HCT116 (cell line): ENCODE measurements around the gene IGLL1. TPM values are rescaled to one million over a fixed set of nuclear protein-coding genes. Genes with fewer than 3 reads are reported as not detected.

Experiments used
- ATAC-seq: fragments of 200-7000 bp; cut with Tn5 transposase; 2 replicates; pipeline ENCODE4 v1.9.1; 2020; ENCODE audit warnings: mild to moderate bottlenecking, moderate library complexity
- BruUV-seq: library from RNA; stranded (reverse); fragments of 400-500 nt; replicated peaks from 2 replicates; lab custom pipeline; 2021; lab: Mats Ljungman, UMichigan
- CTCF ChIA-PET: fragments of 300-600 bp; sonication (Branson Sonifier 250); formaldehyde crosslinking; loops from one replicate; lab custom pipeline; 2021; ENCODE audit warnings: antibody characterized with exemption; lab: Charles Lee
- POLR2A ChIA-PET: fragments of 300-600, 350-600 bp; sonication (Branson Sonifier 250); formaldehyde crosslinking; loops from one replicate; lab custom pipeline; 2021; ENCODE audit warnings: antibody characterized with exemption; lab: Charles Lee
- RAD21 ChIA-PET, 2 experiments: fragments of 300-600 bp; sonication (Branson Sonifier 250); formaldehyde crosslinking; loops; one replicate each; lab custom pipeline; 2023; ENCODE audit warnings: low total read pairs in 2 of 2; ENCODE audit not compliant: uncharacterized antibody in 2 of 2, unreplicated experiment in 2 of 2, low non-redundant PET in 1 of 2; lab: Charles Lee
- DNase-seq: peaks from one replicate; pipeline ENCODE4 v3.0.0-alpha.2; 2010; ENCODE audit warnings: low read depth, low spot score
- H2AFZ ChIP-seq: fragments of 200-600 bp; shearing (Covaris generic), sonication (generic); 2 replicates; pipeline ENCODE4 v1.6.1; 2017; ENCODE audit warnings: low read depth, mixed run types, mixed read lengths, antibody characterized with exemption, low read length; ENCODE audit not compliant: poor library complexity, severe bottlenecking
- H3K27ac ChIP-seq: 2 replicates; pipeline ENCODE4 v1.5.1; 2012; ENCODE audit warnings: low read depth, low read length
- H3K27me3 ChIP-seq: fragments of 200-600 bp; sonication (generic); 2 replicates; pipeline ENCODE4 v1.6.1; 2016; ENCODE audit warnings: mixed run types, low read length, mixed read lengths; ENCODE audit not compliant: insufficient read depth
- H3K36me3 ChIP-seq, 2 experiments: fragments of 200-500 bp in 1 of 2; fragments of 200-600 bp in 1 of 2; sonication (Bioruptor generic) in 1 of 2; sonication (generic) in 1 of 2; 2 replicates each; pipeline versions ENCODE4 v1.5.1 to v1.6.1; 2014 to 2016; ENCODE audit warnings: low read length in 2 of 2, inconsistent platforms in 1 of 2, mixed read lengths in 1 of 2, mixed run types in 1 of 2; ENCODE audit not compliant: insufficient read depth in 2 of 2, control insufficient read depth in 1 of 2
- H3K4me1 ChIP-seq, 2 experiments: fragments of 200-600 bp in 1 of 2; sonication (generic) in 1 of 2; 2 replicates each; pipeline versions ENCODE4 v1.5.1 to v1.6.1; 2012 to 2017; ENCODE audit warnings: low read length in 2 of 2, inconsistent platforms in 1 of 2, mild to moderate bottlenecking in 1 of 2, mixed read lengths in 1 of 2, mixed run types in 1 of 2, moderate library complexity in 1 of 2; ENCODE audit not compliant: insufficient read depth in 2 of 2, control insufficient read depth in 1 of 2
- H3K4me2 ChIP-seq: fragments of 200-600 bp; sonication (generic); 2 replicates; pipeline ENCODE4 v1.6.1; 2017; ENCODE audit warnings: mixed run types, low read length, mixed read lengths
- H3K4me3 ChIP-seq, 2 experiments: fragments of 200-600 bp in 1 of 2; sonication (generic) in 1 of 2; replicated peaks in 1 of 2; 2 replicates each; pipeline ENCODE4 v1.5.1; 2011 to 2016; ENCODE audit warnings: low read length in 2 of 2, control low read depth in 1 of 2, low read depth in 1 of 2, mild to moderate bottlenecking in 1 of 2, mixed read lengths in 1 of 2, mixed run types in 1 of 2
- H3K79me2 ChIP-seq: fragments of 200-600 bp; sonication (generic); 2 replicates; pipeline ENCODE4 v1.6.1; 2017; ENCODE audit warnings: mild to moderate bottlenecking, mixed run types, low read length, moderate library complexity, mixed read lengths; ENCODE audit not compliant: insufficient read depth
- H3K9ac ChIP-seq: fragments of 200-600 bp; sonication (generic); 2 replicates; pipeline ENCODE4 v1.6.1; 2016; ENCODE audit warnings: low read length, mixed read lengths
- H3K9me2 ChIP-seq: fragments of 200-600 bp; sonication (generic), shearing (Covaris generic); 2 replicates; pipeline ENCODE4 v1.6.1; 2017; ENCODE audit warnings: mixed run types, mild to moderate bottlenecking, moderate library complexity; ENCODE audit not compliant: insufficient read depth
- H3K9me3 ChIP-seq, 2 experiments: fragments of 200-500 bp in 1 of 2; fragments of 200-600 bp in 1 of 2; sonication (Bioruptor generic) in 1 of 2; sonication (generic) in 1 of 2; 2 replicates each; pipeline ENCODE4 v1.6.1; 2014 to 2017; ENCODE audit warnings: low read length in 2 of 2, mixed read lengths in 2 of 2, inconsistent platforms in 1 of 2, low read depth in 1 of 2, mild to moderate bottlenecking in 1 of 2, mixed run types in 1 of 2, moderate library complexity in 1 of 2; ENCODE audit not compliant: control insufficient read depth in 1 of 2, insufficient read depth in 1 of 2
- H4K20me1 ChIP-seq: fragments of 200-600 bp; sonication (generic), shearing (Covaris generic); 2 replicates; pipeline ENCODE4 v1.6.1; 2017; ENCODE audit warnings: mixed run types, mild to moderate bottlenecking, moderate library complexity; ENCODE audit not compliant: insufficient read depth
- CBX3 ChIP-seq: IDR thresholded peaks from 2 replicates; pipeline ENCODE4 v1.6.1; 2012; ENCODE audit warnings: low read depth
- EGR1 ChIP-seq: IDR thresholded peaks from 2 replicates; pipeline ENCODE4 v1.6.1; 2012; ENCODE audit warnings: low read depth
- ELF1 ChIP-seq: IDR thresholded peaks from 2 replicates; pipeline ENCODE4 v1.6.1; 2012; ENCODE audit warnings: low read depth, borderline replicate concordance
- EZH2 ChIP-seq: fragments of 200-600 bp; sonication (generic); IDR thresholded peaks from 2 replicates; pipeline ENCODE4 v1.6.1; 2017; ENCODE audit warnings: antibody characterized with exemption, mixed run types
- FOSL1 ChIP-seq: IDR thresholded peaks from 2 replicates; pipeline ENCODE4 v1.6.1; 2012; ENCODE audit warnings: low read depth
- JUND ChIP-seq: IDR thresholded peaks from 2 replicates; pipeline ENCODE4 v1.6.1; 2012
- MAX ChIP-seq: IDR thresholded peaks from 2 replicates; pipeline ENCODE4 v1.6.1; 2012
- POLR2AphosphoS5 ChIP-seq: IDR thresholded peaks from 2 replicates; pipeline ENCODE4 v1.6.1; 2011; ENCODE audit warnings: mild to moderate bottlenecking, low read depth, low read length, moderate library complexity
- RAD21 ChIP-seq: IDR thresholded peaks from 2 replicates; pipeline ENCODE4 v1.6.1; 2012; ENCODE audit warnings: low read depth, mild to moderate bottlenecking
- REST ChIP-seq: IDR thresholded peaks from 2 replicates; pipeline ENCODE4 v1.6.1; 2012; ENCODE audit warnings: low read depth
- SP1 ChIP-seq: IDR thresholded peaks from 2 replicates; pipeline ENCODE4 v1.6.1; 2012; ENCODE audit warnings: low read depth
- YY1 ChIP-seq: IDR thresholded peaks from 2 replicates; pipeline ENCODE4 v1.6.1; 2011; ENCODE audit warnings: low read length, low read depth, moderate library complexity, mild to moderate bottlenecking; ENCODE audit not compliant: insufficient replicate concordance; ENCODE audit errors: extremely low read depth
- intact Hi-C: fragments of 100-400 bp; cut with micrococcal nuclease; formaldehyde crosslinking; loops from 2 replicates; pipeline ENCODE4 v1.10.0; 2022
- total RNA-seq: library from RNA; stranded (reverse); gene quantifications from one replicate; pipeline ENCODE4 v1.2.1, GENCODE V29; 2021; ENCODE audit not compliant: unreplicated experiment

IGLL1 gene
- total RNA-seq, 1 experiment from 2014 or later = not detected

- H3K27me3 ChIP-seq = no peaks in the 10 kb centered on the region
- H2AFZ ChIP-seq = no peak overlapping the region
- DNase-seq = no peak
- no peaks in the 10 kb centered on the region for H3K79me2 ChIP-seq
- CTCF ChIA-PET = no interaction called here
- intact Hi-C loops = no loop called here
- no peak overlapping the region for H3K4me3 ChIP-seq
- no peak overlapping the region for H3K9ac ChIP-seq
- H3K9me2 ChIP-seq = no peaks in the 10 kb centered on the region
- no peak for ATAC-seq
- BruUV-seq = no TSS peak
- TF ChIP-seq CBX3 (no peak), EGR1 (no peak), POLR2AphosphoS5 (no peak), YY1 (no peak), REST (no peak), EZH2 (no peak), MAX (no peak), JUND (no peak), SP1 (no peak), RAD21 (no peak), ELF1 (no peak), FOSL1 (no peak)
- TF ChIP-seq, all 23 proteins: peak for 0
- Histone ChIP-seq H3K9me3 (no peaks in the 10 kb centered on the region), H3K36me3 (no peaks in the 10 kb centered on the region), H3K27ac (no peak overlapping the region), H4K20me1 (no peaks in the 10 kb centered on the region), H3K4me1 (no peaks in the 10 kb centered on the region), H3K4me2 (no peak overlapping the region)
- POLR2A ChIA-PET = no interaction called here
- RAD21 ChIA-PET = no interaction called here
These were observed 25.0 kb downstream of the IGLL1 start for GRCh38 chr22:23555118-23555517.
